Adrenal gland (tissue), 12 donors: ENCODE results near the gene RNF215. TPM values are rescaled to one million over a fixed set of nuclear protein-coding genes. Genes with fewer than 3 reads are reported as not detected.

Experiments used
- DNase-seq, 7 donors: peaks; one replicate each; pipeline ENCODE4 v3.0.0-alpha.2; 2019 to 2020
- H3K27ac ChIP-seq, 5 donors: fragments of 200-600 bp; sonication (generic) in 4 of 5; 1 replicate in 3 of 5; 2 replicates in 2 of 5; pipeline versions ENCODE4 v1.5.1 to v1.8.0; 2016 to 2020; ENCODE audit warnings: mild to moderate bottlenecking in 1 of 5
- H3K27me3 ChIP-seq: fragments of 200-600 bp; 2 replicates; pipeline ENCODE4 v1.8.0; 2021
- H3K36me3 ChIP-seq, 2 donors: fragments of 200-600 bp; replicated peaks in 1 of 2; 1 replicate in 1 of 2; 2 replicates in 1 of 2; pipeline versions ENCODE4 v1.5.1 to v1.8.0; 2018 to 2022
- H3K4me1 ChIP-seq, 2 donors: fragments of 200-600 bp; replicated peaks in 1 of 2; 1 replicate in 1 of 2; 2 replicates in 1 of 2; pipeline versions ENCODE4 v1.5.1 to v1.8.0; 2018 to 2021
- H3K4me3 ChIP-seq, 4 donors: fragments of 200-600 bp; sonication (generic) in 3 of 4; one replicate each; pipeline ENCODE4 v1.5.1; 2016 to 2018
- H3K9me3 ChIP-seq, 3 donors: fragments of 200-600 bp; sonication (generic) in 1 of 3; replicated peaks in 1 of 3; 1 replicate in 2 of 3; 2 replicates in 1 of 3; pipeline versions ENCODE4 v1.5.1 to v1.8.0; 2016 to 2021
- POLR2A ChIP-seq, 2 donors: fragments of 450-650 bp; IDR thresholded peaks; one replicate each; pipeline ENCODE4 v1.6.1; 2017; ENCODE audit warnings: antibody characterized with exemption in 2 of 2, mild to moderate bottlenecking in 2 of 2, moderate library complexity in 1 of 2
- WGBS, 4 donors: extraction: QIAGEN DNeasy Blood & Tissue Kit in 2 of 4; methylation state at CpG; one replicate each; pipeline versions ENCODE4 v1.1.5 to v1.1.7; 2013 to 2017; 5-methylcytosine and 5-hydroxymethylcytosine counted together
- intact Hi-C, 2 donors: fragments of 100-400 bp; cut with DNase I; formaldehyde crosslinking; loops; one replicate each; pipeline versions ENCODE4 v1.14.1 to v1.15.0; 2022 to 2023
- polyA plus RNA-seq, 3 donors: library from polyadenylated mRNA; stranded (reverse); fragments of 200-250 nt in 2 of 3; fragments of 350-450 nt in 1 of 3; fragmentation: Illumina TruSeq in 1 of 3; extraction: RNeasy Lipid Tissue Mini Kit (QIAGEN cat#74804) in 1 of 3; gene quantifications; one replicate each; pipeline ENCODE4 v1.2.3, GENCODE V29; 2013 to 2014
- total RNA-seq, 9 donors: library from RNA; depleted of rRNA in 4 of 9; stranded (reverse); fragments of >200 nt in 4 of 9; fragments of 120-200 nt in 1 of 9; fragmentation: NEBNext Ultra II Directional in 1 of 9; extraction: Animal tissue kit (Norgen Biotek cat#: 25700) in 1 of 9; gene quantifications; one replicate each; pipeline versions ENCODE4 v1.1.0 to v1.2.4, GENCODE V29; 2013 to 2023
- TF ChIP-seq, protein P1 (sequence below), 6 experiments: fragments of 450-650 bp in 4 of 6; fragments of 200-600 bp in 2 of 6; sonication (generic) in 1 of 6; IDR thresholded peaks; 1 replicate in 5 of 6; 2 replicates in 1 of 6; pipeline versions ENCODE4 v1.5.1 to v1.8.0; 2016 to 2021; ENCODE audit warnings: antibody characterized with exemption in 6 of 6, mild to moderate bottlenecking in 2 of 6, moderate library complexity in 1 of 6
- donor health status: healthy with polysubstance abuse.
- donor health status: Bipolar disorder and iron deficiency.
- donor health status: DM: yes; HTN: yes; CAD: no.
- donor health status: DM: no; HTN: no; CAD: no.
- donor health status: DM: no; HTN: no; CAD: no.
- donor health status: DM: yes; HTN: yes; CAD: no.

Gene RNF215
- total and polyA plus RNA-seq, 12 donors, result 2.0 to 20.1 (median 12.1) TPM

DNA sequence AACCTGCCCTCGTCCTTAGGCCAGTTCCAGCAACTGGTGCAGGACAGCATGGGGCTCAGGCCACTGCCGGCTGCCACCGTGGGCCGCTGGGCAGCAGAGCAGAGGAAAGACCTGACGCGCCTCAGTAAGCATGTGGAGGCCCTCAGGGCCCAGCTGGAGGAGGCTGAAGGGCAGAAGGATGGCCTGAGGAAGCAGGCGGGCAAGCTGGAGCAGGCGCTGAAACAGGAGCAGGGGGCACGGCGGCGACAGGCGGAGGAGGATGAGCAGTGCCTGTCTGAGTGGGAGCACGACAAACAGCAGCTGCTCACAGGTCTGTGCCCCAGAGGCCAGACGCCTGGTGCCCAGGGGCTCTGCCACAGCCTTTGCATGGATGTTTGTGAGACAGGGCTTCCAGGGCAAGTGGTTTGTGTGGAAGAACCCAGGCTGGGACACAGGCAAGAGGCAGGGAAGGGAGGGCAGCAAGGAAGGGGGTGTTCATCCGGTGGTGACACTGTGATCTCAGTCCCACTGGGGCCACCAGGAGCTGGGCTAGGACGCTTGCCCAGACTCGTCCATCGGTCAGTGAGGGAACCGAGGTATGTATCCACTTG lies 16.5 kb downstream of the RNF215 start:
- no peaks in the 10 kb centered on the region for H3K9me3 ChIP-seq
- 85 to 89% (median 88%) methylated on average over 15 to 19 of the region's 19 CpGs for WGBS, 4 donors
- peaks cover 0 to 4% of the 10 kb centered on the region in 2 donors for H3K4me1 ChIP-seq
- no peak overlapping the region for H3K4me3 ChIP-seq
- no peaks in the 10 kb centered on the region for H3K36me3 ChIP-seq
- DNase-seq, result no peak
- intact Hi-C loops, result no loop called here
- H3K27me3 ChIP-seq, result no peaks in the 10 kb centered on the region
- H3K27ac ChIP-seq, result no peak overlapping the region
- TF ChIP-seq, protein P1, sequence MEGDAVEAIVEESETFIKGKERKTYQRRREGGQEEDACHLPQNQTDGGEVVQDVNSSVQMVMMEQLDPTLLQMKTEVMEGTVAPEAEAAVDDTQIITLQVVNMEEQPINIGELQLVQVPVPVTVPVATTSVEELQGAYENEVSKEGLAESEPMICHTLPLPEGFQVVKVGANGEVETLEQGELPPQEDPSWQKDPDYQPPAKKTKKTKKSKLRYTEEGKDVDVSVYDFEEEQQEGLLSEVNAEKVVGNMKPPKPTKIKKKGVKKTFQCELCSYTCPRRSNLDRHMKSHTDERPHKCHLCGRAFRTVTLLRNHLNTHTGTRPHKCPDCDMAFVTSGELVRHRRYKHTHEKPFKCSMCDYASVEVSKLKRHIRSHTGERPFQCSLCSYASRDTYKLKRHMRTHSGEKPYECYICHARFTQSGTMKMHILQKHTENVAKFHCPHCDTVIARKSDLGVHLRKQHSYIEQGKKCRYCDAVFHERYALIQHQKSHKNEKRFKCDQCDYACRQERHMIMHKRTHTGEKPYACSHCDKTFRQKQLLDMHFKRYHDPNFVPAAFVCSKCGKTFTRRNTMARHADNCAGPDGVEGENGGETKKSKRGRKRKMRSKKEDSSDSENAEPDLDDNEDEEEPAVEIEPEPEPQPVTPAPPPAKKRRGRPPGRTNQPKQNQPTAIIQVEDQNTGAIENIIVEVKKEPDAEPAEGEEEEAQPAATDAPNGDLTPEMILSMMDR (IDR thresholded peaks at IDR 0.05), result no peak
- no peak for TF ChIP-seq POLR2A (IDR thresholded peaks at IDR 0.05)

DNA sequence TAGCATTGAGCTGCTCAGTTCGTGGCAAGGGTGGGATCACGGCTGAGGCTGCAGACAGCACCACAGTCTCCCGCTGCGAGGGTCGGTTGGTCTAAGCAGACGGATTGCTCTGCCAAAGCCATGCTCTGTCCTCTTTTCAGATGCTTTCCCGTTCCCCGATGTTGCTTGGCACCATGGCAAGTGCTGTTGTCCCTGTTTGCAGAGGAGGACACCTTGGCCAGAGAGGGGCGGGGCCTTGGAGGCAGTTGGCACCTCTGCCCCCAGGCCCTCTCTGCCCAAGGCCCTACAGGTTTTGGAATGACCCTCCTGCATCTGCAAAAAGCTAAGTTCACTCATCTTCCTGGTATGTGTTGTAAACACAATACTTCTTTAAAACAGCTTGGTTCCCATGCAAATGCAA lies 18.8 kb downstream of the RNF215 start:
- H3K4me1 ChIP-seq, result no peaks in the 10 kb centered on the region
- H3K4me3 ChIP-seq, result no peak overlapping the region
- no peaks in the 10 kb centered on the region for H3K36me3 ChIP-seq
- H3K27me3 ChIP-seq, result no peaks in the 10 kb centered on the region
- H3K9me3 ChIP-seq, result no peaks in the 10 kb centered on the region
- no peak for DNase-seq
- intact Hi-C loops, result no loop called here
- H3K27ac ChIP-seq, result no peak overlapping the region
- TF ChIP-seq, protein P1 (IDR thresholded peaks at IDR 0.05), result no peak
- TF ChIP-seq POLR2A (IDR thresholded peaks at IDR 0.05), result no peak
- 90 to 94% (median 93%) methylated on average over 7 to 9 of the region's 9 CpGs for WGBS, 4 donors

DNA sequence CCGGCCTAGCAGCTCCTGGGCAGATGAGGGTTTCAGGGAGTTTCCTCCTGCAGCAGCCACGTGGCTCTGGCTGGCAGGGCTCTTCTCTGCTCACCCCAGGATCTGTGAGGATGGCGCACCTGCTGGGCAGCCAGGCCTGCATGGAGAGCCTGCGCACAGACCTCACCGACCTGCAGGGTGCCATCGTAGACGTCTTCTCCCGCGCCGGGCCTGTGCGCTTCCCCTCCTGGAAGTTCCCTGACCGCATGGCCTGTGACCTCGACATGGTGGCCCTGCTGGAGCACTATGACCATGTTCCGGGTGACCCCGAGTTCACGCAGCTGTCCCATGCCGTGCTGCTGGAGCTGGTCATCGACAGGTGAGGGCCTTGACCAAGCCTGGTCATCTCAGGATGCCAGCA lies 21.3 kb downstream of the RNF215 start:
- TF ChIP-seq, protein P1 (IDR thresholded peaks at IDR 0.05), result no peak
- no peak for TF ChIP-seq POLR2A (IDR thresholded peaks at IDR 0.05)
- H3K4me1 ChIP-seq, result no peaks in the 10 kb centered on the region
- no peak overlapping the region for H3K4me3 ChIP-seq
- H3K27me3 ChIP-seq, result no peaks in the 10 kb centered on the region
- DNase-seq, result no peak
- no peaks in the 10 kb centered on the region for H3K9me3 ChIP-seq
- H3K27ac ChIP-seq, result no peak overlapping the region
- whole genome bisulfite sequencing, 4 donors, result 94 to 98% (median 96%) methylated on average over 8 to 18 of the region's 18 CpGs
- no peaks in the 10 kb centered on the region for H3K36me3 ChIP-seq
- intact Hi-C loops, result no loop called here

DNA sequence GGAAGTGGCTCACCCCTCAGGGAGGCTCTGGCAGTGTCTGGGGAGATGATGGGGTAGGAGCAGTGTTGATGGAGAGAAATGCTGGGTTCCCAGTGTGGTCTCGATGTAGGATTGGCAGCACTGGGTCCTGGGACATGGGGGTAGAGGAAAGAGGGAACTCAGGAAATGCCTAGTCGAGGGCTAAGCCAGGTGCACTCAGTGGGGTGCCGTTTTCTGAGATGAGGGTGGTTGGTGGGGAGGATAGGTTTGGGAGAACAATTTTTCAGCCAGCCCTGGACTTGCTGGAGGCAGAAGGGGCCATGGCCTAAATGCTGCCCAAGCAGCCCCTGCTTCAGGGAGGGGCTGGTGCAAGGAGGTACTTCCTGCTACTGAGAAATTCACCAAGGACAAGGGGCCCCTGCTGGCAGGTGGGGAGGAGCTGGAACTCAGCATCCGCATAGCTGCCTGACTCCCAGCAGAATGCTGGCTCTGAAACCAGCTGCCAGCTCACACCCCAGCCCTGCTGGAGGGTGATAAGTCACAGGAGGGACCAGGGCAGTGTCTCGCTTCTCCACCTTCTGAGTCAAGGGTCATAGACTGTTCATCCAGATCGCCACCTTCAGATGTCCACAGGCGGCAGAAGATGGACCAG lies 24.4 kb downstream of the RNF215 start:
- Histone ChIP-seq H3K4me3 (no peak overlapping the region), H3K36me3 (no peaks in the 10 kb centered on the region), H3K4me1 (peaks cover 0 to under 1% of the 10 kb centered on the region in 2 donors), H3K27ac (no peak overlapping the region), H3K27me3 (no peaks in the 10 kb centered on the region), H3K9me3 (no peaks in the 10 kb centered on the region)
- intact Hi-C loops, result no loop called here
- TF ChIP-seq, protein P1 (IDR thresholded peaks at IDR 0.05), result no peak
- no peak for TF ChIP-seq POLR2A (IDR thresholded peaks at IDR 0.05)
- 83 to 93% (median 86%) methylated on average over 5 to 7 of the region's 7 CpGs for WGBS, 4 donors
- no peak for DNase-seq
